HG02970 (cell line): ENCODE data around the gene TBC1D2.

Source experiments
- ATAC-seq: cut with Tn5 transposase; IDR thresholded peaks from one replicate; pipeline ENCODE4 v1.9.1; 2021; ENCODE audit warnings: mild to moderate bottlenecking, moderate library complexity, moderate number of reproducible peaks; ENCODE audit not compliant: unreplicated experiment, low FRiP score

Gene TBC1D2

DNA sequence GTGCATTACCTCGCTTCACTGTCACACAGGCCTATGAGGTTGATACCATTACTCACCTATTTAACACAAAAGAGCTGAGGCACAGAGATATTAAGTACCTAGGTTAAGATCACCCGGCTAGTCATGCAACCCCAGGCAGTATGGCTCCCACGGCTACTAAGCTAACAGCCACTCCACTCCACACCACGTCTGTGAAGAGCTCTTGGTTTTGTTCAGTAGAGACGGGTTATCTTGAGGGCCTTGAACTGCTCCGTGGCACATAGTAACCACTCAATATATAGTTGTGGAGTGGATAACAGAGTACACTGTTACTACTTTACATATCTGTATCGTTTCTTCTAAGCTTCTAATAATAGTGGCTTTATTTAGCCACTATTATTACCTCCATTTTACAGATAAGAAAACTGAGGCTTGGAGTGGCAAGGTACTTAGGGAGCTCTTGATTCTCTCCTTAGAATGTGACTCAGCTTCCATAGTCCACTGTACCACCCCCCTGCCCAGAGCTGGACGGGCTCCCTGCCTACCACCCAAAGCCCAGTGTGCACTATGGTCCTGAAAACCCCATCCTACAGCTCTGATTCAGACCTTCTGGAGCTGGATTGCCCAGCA, 62.0 kb downstream of the TBC1D2 start:
- no peak for ATAC-seq

- ATAC-seq, result no peak
These were observed 62.7 kb downstream of the TBC1D2 start, which contains the start of gene CORO2A for GRCh38 chr9:98192503-98193335. Gene CORO2A (minus strand): TSS chr9:98192637. CDS start chr9:98157660, 34,977 bp downstream.

DNA sequence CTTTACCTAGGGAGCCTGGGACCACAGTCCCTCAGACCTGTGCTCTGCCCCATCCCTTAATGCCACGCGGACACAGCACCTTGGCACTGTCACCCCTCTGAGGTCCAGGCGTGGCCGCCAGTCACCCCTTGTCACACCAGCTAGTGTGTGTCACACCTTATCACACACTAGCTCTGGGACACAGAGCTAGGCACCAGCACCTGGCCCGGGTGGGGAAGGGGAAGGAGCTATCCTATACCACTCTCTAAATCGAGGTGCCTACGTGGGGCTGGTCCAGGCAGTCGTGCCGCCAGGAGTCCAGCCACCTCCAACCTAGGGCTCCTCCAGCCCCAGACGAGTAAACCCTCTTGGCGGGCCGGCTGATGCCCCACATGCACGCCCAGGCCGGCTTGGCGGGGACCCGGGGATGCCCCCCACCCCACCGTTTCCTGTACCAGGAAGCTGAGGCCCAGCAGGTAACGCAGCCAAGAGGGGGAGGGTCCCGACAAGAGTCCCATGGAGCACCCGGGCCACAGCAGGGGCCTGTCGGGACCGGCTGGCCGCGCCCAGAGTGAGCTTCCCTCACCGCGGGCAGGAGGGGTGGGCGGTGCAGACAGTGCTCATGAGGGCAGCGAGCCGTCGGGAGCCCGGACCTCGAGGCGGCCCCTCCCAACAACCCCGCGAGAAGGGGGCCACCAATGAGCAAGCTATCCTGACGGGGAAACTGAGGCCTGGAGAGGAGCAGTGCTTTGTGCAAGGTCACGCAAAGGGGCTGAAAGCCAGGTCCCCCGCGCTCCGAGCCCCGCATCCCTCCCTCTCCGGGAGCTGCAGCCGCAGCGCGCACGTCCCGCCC, 63.6 kb downstream of the TBC1D2 start:
- ATAC-seq, result no peak

DNA sequence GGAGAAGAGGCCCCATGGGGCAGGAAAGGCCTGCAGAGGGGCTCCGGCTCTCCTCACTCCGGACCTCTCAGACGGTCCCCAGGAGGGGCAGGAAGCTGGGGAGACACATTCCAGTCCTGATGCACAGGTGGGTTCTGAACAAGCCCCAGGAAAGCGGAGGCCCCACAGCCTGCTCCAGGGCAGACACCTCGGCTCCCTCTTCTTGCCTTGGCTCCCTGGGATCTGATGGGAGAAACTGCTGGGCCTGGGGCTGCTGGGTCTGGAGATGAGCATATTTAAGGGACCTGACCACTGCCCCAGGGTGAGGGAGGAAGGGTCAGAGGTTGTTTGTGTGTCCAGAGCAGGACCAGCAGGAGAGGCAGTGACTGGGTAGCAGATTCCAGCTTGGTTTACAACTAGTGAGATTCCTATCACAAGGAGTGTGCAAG, 64.3 kb downstream of the TBC1D2 start:
- no peak for ATAC-seq

DNA sequence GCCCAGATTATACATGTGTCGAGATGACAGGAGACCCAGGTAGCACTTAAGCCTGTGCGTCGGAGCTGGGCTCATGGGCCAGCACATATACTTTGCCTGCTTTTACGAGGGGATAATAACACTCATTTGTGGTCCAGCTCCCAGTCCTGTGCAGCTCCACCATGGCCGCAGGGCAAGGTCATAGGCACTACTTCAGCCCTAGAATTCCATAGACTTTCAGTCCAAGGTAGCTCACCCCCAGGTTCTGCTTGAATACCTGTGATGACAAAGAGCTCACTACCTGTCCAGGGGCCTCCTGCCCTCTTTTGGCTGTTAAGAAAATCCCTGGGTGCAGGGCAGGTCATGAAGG, 64.7 kb downstream of the TBC1D2 start:
- no peak for ATAC-seq

GRCh38 chr9:98189412-98189811, 66.0 kb downstream of the TBC1D2 start:
- ATAC-seq, result no peak

DNA sequence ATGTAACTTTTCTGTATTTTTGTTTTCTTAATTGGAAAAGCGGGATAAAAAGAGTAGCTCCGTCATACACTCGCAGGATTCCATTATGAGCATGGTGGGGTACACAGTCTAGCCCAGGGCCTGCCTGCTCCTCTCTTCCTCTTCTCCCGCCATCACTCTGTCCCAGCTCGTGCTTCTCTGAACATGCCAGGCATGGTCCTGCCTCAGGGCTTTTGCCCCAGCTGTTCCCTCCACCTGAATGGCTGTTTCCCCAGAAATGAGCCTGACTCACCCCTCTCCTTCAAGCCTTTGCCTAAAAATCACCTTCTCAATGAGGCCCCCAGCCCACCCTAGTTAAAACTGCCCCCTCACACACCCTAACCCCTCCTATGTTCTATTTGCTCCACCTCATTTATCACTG, 67.5 kb downstream of the TBC1D2 start:
- no peak for ATAC-seq

- no peak for ATAC-seq
These were observed 69.2 kb downstream of the TBC1D2 start for GRCh38 chr9:98186236-98186635.

DNA sequence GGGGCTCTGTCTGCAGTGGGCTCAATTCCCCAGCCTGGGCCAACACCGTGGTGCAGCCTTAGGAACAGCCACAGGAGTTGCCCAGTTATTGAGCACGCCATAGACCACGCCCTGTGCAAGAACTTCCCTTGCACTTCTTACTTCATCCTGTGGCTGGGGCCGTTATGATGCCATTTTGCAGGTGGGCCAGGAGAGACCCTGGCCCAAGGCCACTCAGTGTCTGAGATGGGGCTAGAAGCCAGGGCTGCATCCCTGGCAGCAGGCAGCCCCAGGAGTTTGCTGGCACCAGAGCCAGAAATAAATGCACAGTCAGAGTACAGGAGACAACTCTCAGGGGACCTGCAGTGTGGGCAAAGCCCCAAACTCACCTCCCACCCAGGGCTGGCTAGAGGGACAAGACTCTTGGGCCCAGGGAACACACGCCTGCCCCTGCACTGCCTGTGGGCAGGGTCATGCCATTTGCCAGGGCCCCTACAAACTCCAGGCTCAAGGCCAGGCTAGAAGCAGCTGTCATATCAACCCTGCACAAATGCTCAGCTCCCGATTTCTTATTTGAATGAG, 69.8 kb downstream of the TBC1D2 start:
- ATAC-seq, result no peak

GRCh38 chr9:98185021-98185567, 70.4 kb downstream of the TBC1D2 start:
- ATAC-seq, result no peak

- ATAC-seq, result no peak
These were observed 71.1 kb downstream of the TBC1D2 start for GRCh38 chr9:98184326-98184725.

DNA sequence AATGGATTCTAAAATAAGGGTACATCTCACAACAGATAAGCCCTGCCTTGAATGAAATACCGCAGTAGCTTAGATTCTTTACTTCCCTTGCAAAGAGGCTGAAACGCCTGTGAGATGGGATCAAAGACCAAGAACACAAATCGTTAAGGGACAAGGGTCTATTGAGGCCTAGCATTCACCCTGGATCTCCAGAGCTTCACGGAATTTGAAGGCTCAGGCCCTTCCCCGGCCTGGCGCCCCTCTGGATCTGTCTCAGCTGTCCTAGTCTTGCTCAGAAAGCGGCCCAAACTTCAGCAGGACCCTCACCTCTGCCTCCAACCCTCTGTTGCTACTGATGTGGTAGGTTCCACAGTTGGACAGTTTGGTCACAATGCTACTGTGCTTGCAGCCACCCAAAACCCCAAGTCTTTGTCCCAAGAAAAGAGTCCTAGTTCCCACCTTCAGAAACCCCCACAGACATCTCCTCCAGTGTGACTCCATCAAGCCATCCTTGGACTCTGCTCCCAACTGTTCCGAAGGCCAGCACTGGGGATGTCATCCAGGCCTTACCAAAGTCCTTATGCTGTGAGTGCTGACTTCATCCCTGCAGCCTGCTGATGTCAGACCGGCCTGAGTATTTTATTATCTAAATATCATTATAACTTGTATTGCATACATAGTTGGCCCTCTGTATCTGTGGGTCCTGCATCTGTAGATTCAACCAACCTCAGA, 72.4 kb downstream of the TBC1D2 start:
- no peak for ATAC-seq

- ATAC-seq, result no peak
These were observed 73.2 kb downstream of the TBC1D2 start for GRCh38 chr9:98182069-98182820.

GRCh38 chr9:98181746-98182068, 73.7 kb downstream of the TBC1D2 start:
- ATAC-seq, result no peak

DNA sequence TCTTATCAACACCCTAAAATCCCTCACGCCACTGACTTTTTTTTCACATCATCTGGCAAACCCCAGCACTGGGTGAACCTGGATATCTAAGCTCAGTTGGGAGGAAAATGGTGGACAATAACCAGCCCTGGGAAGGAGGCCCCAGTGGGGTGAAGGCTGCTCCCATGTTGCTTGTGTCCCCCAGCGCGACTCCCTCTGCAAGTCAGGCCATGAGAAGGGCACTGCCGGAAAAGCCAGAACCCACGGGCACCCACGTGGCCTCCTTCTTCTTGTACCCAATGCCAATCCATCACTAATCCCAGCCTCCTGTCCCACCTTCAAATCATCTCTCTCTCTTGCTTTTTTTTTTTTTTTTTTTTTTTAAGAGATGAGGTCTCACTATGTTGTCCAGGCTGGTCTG, 74.5 kb downstream of the TBC1D2 start:
- ATAC-seq, result no peak

DNA sequence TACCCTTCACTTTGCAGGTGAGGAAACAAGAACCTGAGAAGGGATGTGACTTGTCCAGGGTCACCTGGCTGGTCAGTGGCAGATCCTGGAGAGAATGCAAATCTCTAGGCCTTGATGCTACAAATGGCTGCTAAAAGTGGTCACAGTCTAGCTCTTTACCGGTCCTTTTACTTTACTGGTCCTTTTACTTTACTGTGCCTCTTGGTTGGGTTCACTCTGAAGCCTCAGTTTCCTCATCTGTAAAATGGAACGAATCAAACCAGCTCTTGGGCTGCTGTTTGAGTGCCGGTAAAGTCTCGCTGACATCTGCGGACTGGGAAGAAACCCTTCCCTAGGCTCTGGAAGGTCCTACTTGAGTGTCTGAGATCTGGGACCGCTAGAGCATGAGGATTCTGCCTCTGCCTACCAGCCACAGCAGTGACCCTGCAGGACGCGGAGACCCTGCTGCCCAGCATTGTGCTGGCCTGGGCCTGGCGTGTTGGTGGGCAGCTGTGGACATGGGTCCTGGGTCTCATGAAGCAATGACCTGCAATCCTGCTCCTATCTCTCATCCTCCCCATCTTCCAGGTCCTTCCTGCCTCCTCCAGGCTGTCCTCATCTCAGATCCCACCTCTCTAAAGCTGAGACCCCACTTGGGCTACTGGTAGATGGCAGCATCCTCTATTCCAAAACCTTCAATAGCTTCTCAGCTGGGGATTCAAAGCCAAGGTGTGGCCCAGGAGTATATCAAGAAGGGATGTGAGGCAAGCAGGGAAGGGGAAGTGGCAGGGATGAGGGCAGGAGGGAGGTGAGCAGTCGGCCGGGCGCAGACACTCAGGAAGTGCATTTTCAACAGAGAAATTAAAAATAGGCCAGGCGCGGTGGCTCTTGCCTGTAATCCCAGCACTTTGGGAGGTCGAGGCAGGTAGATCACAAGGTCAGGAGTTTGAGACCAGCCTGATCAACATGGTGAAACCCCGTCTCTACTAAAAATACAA, 76.3 kb downstream of the TBC1D2 start:
- ATAC-seq, result no peak

- no peak for ATAC-seq
These were observed 78.8 kb downstream of the TBC1D2 start for GRCh38 chr9:98176391-98177259.
